ENCODE results near the gene AK1.
"Not testable (repeated sequence)": the region's sequence is repeated elsewhere in the genome, so short reads cannot be mapped to it uniquely, and the experiment has no call there.

AK1 gene

DNA sequence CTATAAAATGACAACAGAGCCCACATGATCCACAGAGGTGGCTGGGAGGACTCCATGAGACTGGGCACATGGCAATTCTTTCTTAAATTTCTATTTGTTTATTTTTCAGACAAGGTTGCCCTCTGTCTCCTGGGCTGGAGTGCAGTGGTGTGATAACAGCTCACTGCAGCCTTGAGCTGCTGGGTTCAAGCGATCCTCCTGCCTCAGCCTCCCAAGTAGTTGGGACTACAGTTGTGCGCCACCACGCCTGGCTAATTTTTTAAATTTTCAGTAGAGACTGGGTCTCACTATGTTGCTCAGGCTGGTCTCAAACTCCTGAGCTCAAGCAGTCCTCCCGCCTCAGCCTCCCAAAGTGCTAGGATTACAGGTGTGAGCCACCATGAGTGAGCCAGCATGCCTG is 31.9 kb downstream of the AK1 start:
- DNase-seq = not testable (repeated sequence)

DNA sequence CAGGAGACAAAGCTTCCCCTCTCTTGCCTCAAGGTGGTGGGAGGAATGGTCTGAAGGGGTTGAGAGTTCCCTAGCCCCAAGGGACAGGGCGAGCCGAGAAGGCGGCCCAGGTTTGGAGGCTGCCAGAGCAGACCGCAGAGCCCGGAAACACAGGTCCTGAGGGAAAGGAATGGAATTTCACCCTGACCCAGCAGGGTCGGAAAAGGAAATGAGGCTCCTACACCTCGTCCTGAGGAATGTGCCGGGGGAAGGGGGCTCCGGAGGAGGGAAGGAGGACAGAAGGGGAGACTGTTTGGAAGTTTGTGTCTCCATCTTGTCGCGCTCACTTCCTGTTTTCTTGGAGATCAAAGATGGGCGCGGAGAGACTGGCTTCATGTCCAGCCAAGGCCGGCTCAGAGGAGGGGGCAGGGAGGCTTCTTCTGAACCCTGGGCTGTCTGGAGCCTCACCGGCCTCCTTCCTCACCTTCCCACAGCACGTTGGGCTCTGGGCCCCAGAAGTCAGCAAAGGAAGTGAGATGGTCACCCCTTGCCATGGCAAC is 32.6 kb downstream of the AK1 start:
- no peak for DNase-seq

DNA sequence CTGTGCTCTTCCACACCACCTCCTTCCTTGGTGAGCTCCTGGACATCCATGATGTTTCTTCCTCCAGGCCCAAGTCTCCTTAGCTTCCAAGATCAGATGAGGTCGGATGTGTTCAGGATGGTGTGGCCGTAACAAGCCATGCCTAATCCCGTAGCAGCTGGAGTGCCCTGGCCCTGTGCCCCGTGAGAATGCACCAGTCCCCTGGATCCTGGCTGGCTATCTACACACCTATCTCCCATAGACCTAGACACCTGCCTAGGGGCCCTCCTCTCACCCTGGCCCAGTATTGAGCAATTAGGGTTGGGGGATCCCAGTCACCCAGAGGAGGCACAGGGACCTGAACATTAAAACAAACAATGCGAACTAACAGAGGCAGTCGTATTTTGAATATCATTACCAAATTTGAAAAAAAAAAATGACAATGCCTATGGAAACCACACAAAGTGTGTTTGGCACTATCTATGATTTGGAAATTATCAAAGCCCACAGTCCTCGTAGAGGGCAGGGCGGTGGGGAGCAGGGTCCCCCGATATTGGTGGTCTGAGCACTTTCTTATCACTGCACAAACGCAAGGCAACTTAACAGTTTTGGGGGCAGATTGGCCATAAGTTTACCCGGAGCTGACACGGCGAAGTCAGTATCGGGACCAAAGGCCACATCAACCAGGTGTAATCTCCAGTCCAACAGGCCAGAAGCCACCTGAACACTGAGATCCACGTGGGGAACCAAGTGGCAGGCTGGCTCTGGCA is 36.2 kb downstream of the AK1 start:
- no peak for DNase-seq

DNA sequence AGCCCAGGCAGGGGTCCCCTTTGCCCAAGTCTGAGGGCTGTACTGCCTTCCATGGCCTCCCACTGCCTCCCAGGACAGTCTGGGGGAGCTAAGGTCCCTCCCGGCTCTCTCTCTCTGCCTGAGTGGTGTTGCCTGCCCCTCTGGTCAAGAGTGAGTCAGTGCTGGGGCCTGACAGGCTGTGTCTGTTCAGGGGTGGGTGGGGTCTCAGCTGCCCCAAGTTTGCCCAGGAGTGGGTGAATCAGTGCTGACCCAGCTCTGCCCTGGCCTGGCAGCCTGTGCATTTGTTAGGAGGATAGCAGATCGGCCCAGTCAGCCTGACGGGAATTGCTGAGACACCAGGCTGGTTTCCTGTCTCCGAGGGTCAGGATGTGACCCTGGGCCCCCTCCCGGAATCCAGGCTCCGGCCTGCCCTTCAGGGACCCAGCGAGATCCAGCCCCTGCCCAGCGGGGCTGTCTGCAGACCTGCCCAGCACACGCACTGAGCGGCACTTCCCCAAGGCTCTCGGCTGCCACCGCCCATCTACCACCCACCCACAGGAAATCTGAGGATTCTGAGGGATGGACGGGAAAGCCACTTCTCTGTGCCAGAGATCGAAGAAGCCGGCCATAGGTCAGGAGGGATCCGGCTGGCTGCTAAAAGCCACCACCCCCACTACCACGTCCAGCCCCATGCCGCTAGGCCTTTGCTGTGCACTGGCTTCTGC is 38.9 kb downstream of the AK1 start:
- DNase-seq = no peak

DNA sequence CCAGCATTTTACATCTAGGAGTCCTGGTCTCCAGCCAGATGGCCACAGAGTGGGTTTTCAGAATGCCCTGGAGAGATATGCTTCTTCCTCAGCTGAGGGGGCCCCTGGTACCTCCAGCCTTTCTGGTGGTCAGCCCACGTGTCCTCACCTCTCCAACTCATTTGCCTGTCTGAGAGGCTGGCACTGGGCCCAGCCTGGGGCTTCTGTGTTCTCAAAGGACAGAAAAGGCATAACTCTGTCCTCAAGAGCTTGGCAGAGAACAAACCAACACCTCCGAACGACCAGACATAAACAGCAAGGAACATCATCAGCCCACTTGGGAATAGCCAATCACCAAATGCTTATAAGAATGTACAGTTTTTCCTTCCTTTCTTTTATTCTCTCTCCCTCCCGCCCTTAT is 40.1 kb downstream of the AK1 start:
- no peak for DNase-seq

DNA sequence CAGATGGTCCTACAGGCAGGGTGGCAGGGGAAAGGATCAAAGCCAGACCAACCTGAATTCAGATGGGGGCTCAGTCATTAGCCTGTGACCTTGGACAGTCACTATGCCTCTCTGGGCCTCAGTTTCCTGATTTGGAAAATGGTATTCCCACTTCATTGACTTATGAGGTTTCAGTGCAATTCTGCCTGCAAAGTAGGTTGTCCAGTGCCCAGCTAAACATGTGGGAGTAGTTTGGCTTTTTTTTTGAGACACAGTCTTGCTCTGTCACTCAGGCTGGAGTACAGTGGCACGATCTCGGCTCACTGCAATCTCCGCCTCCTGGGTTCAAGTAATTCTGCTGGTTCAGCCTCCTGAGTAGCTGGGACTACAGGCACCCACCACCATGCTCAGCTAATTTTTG is 40.9 kb downstream of the AK1 start:
- DNase-seq = not testable (repeated sequence)

DNA sequence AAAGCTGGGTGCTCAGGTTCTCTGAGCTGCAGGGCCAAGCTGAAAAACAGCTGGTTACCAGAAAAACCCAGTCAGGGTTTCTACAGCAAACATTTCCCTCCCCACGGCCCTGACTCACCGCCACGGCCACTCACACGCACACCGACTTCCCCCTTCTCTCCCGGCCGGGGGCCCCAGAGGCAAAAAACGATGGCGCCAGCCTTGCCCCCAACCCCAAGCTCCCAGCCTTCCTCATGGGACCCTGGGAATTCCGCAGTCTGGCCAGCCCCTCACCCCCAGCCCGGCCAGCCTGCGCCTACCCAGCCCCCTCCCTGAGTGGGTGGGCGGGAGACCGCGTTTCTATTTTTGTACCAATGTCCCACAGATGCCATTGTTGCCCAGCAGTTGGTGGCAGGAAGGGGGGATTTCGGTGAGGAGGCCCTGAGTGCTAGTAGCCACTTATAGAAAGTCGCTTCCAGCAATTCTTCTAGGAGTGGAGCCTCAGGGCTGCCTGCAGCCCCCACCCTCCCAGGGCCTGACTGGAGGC is 41.4 kb downstream of the AK1 start:
- DNase-seq = peak; percentile 24

DNA sequence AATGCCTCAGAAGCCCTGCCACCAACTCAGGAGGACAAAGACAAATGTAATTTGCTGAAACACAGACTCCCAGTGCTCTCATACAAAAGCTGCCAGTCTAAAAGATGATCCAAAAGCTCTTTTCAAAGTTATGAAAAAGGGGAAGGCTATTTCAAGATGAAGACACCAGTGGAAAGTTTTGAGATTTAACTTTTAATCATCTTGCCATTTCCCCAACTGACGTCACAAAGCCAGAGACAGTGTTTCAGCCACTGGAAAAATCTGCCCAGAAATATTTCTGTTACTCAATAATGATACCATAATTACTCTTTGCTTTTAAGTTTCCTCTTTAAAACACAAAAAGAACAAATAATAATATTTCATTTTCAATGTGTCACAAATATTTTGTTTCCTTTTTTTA is 43.9 kb downstream of the AK1 start:
- DNase-seq = no peak

DNA sequence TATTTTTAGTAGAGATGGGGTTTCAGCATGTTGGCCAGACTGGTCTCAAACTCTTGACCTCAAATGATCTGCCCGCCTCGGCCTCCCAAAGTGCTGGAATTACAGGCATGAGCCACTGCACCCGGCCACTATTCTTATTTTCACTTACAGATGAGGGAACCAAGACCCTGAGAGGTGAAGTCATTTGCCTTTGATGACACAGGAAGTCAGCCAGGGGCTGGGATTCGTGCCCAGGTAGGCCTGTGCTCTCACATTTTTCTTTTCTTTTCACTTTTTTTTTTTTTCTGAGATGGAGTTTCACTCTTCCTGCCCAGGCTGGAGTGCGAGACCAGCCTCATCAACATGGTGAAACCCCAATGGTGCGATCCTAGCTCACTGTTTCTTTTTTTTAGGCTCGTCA is 45.2 kb downstream of the AK1 start:
- no peak for DNase-seq

DNA sequence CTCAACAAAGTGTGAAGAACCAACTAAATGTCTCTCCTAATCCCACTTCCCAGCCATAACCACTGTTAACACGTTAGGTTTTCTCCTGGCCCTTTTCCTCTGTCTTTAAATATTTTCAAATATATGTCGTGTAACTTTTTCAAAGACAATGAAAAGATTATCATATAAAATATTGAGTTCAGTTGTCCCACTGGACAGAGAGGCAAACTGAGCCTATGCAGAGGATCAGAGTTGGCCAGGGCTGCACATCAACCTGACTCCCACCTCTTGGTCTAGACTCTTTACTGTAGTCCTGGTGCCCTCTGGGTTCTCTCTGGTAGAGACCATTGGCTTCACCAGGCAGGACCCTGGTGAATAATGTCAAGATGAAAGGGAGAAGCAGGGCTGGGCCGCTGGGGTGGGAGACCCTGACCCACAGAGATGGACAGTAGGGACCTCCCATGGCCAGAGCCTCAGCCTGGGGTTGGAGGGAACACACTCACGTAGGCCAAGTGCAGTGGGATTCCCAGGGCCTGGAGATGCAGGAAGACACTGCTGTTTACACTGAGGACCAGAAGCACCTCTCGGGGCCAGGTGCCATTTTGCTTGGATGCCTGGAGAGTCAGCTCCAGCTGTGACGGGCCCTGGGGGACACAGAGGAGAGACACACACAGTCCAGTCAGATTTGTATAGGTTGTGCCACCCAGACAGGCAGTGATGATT is 48.1 kb downstream of the AK1 start:
- no peak for DNase-seq

DNA sequence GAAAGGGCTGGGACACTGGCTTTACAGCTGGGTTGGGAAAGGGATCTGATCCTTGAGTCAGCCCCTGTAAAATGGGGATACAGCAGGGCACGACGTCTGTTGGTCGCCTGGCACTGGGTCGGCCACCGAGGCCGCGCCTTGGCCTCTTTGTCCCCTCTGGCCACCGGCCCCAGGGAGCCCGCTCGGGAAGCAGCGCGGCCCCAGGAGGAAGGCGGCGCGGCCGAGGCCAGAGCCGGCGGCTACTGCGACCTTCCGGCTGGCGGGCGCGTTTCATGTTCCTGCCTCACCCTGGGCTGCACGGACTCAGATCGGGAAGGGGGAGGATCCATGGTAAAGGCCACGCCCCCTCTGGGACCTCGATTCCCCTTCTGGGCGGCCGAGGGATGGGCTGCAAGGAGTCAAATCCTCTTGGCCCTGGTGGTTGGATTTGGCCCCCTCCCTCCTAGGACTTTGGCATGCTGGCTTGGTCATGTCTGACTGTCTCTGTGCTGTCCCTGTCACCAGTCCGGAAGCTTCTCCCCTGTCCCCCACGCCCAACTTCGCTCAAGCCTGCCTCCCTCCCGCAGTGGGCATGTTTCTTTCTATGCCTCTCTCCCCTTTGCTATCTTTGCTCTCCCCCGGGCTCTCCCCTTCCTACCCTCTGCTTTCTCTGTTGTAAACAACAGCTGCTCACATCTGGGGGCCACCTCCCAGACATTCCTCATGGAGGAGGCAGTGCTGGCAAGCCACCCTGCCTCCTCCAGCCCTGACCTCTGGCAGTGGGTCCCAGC is 49.0 kb downstream of the AK1 start:
- no peak for DNase-seq

DNA sequence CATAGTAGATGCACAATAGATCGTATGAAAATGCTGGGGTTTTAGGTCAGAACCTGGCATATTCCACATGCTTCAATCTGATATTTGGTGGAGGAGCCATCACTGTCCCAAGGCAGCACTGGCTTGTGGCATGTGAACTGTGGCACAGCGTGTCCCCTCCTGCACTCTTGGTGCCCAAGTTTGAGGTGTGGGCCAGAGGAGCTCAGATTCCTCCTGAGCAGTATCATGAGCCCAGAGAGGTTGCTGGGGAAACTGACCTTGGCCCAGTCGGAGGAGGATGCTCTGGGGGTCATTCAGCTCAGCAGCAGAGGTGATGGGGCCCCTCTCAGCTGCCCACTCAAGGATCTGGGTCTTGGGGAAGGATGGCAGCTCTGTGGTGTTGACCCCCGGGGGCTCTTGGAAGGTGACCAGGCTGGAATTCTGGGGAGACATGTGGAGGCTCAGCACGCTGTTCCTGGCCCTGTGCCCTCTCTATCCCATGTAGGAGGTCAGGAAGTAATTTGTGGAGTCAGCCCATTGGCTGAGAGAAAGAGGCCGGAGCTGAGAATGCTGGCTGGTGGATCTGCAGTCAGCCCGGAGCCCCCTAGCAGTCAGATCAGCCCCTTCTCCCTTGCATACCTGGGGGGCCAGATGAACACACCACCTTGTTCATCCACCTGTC is 51.1 kb downstream of the AK1 start:
- DNase-seq = no peak

DNA sequence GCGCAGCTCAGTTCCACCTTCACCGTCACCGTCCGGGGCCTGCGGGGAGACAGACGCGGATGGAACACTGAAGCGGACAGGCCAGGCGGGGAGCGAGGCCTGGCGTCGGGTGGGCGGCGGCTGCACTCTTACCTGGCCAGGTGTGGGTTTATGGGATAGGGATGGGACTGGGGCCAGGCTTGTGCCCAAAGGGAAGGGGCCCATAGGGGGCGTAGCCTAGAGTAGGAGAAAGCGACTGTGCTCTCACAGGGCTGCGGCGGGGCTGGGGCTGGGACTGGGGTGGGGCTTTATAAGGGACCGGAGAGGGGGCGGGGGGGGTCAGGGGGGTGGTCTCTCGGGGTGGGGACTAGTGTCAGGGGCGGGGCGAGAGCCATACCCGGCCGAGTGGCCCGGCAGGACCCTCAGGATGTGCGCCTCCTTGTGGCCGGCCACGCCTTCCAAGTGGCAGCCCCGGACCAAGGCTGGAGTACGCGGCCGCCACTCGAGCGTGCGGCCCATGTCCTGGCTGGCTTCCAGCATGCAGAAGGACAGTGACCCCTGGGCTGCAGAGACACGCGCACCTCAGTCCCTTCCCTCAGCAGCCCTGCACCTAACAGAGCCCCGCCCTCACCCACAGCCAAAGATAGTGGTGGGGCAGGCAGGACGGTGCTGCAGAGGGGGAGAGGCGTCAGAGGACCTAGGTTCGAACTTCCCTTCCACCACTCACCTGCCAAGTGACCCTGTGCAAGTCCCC is 52.0 kb downstream of the AK1 start:
- DNase-seq = no peak

DNA sequence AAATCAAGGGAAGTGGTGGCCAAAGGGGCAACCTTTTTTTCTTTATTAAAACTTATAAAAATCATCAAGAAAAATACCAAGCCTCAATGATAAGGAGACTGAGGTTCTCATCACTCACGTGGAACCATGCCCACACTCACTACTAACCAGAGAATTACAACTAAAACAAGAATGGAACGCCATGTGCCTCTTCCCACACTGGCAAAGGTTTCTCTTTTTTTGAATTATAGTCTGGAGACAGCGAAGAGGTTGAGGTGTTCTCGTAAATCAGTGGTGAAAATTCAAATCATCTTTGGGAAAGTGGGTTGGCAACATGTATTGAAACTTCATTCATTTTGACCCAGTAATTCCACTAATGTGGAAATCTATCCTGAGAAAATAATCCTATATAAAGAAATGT is 55.4 kb downstream of the AK1 start:
- no peak for DNase-seq

DNA sequence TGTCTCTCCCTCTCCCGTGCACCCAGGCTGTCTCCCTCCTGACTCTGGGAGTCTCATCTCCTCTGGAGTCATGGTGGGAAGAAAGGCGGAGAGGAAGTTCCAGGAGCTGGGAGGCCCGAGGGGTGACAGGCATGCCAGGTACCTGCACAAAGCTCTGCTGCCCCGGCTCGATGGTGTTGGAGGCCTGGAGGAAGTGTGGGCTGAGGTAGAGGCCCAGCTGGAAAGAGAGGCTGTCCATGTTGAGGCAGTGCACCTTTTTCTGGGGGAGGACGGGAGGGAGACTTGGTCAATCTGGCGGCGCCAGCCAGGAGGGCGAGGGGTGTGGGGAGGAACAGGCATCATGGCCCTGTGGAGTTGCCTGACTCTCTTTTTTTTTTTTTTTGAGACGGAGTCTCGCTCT is 58.9 kb downstream of the AK1 start:
- no peak for DNase-seq

DNA sequence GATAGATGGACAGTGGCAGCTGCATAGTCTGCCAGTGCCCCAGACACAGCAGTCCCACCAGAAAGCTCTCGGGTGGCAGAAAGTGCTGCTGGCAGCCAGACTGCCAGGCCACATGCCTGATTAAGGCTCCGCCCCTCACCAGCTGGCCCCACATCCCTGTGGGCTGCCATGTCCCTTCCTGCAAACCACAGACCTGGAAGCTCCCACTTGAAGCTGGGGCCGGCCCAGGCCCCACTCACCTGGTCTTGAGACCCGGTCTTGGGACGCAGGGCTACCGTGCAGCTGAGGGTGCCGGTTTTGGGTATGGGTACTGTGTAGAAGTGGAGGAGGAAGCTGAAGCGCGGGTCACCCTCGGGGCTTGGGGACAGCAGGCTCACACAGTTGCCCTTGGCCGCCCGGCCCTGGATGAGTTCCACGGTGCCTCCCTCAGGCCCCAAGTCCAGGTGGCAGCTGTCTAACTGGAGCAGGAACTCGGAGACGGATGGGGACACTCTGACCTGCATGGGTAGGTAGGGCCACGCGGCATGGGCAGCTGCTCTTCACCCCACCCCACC is 59.5 kb downstream of the AK1 start:
- DNase-seq = no peak

DNA sequence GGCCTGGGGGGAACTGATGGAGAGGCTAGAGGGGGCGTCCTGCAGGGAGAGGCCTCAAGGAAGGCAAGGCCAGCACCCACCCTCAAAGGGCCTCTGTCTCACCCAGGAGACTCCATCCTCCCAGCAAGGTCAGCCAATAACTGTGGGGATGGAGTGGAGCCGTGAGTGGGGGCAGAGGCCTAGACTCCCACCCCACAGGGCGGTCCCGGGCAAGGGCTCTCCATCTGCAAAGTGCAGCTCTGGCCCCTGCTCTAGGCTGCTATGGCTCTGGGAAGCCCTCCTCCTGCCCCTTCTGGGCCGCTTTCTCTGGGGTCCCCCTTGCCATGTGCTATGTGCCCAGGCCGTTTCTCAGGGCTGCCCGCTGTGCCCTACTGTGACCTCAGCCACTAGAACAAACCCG is 60.7 kb downstream of the AK1 start:
- no peak for DNase-seq

Data from CD4-positive, alpha-beta T cell treated with Interleukin-17A for 1 hour (primary cell).